SU-DHL-6 (cell line): ENCODE measurements around the gene ARSD.
"Not testable (repeated sequence)": the region's sequence is repeated elsewhere in the genome, so short reads cannot be mapped to it uniquely, and the experiment has no call there.

Source experiments
- H2AFZ ChIP-seq: fragments of 200-600 bp; sonication (generic); 2 replicates; pipeline ENCODE4 v1.6.1; 2014; ENCODE audit warnings: low read depth, mild to moderate bottlenecking, moderate library complexity, mixed read lengths, antibody characterized with exemption, low read length; ENCODE audit not compliant: severe bottlenecking
- H3F3A ChIP-seq: fragments of 200-600 bp; shearing (Covaris generic); 2 replicates; pipeline ENCODE4 v1.6.0; 2016; ENCODE audit warnings: antibody characterized with exemption, mild to moderate bottlenecking; ENCODE audit not compliant: insufficient read depth
- H3K27ac ChIP-seq: fragments of 200-600 bp; sonication (generic); 2 replicates; pipeline ENCODE4 v1.5.1; 2016; ENCODE audit warnings: low read depth, mild to moderate bottlenecking, low read length, moderate library complexity, mixed read lengths
- H3K27me3 ChIP-seq: fragments of 200-600 bp; sonication (generic), shearing (Covaris generic); 2 replicates; pipeline ENCODE4 v1.6.0; 2014; ENCODE audit warnings: mild to moderate bottlenecking, low read length
- H3K36me3 ChIP-seq: fragments of 200-600 bp; sonication (generic); 2 replicates; pipeline ENCODE4 v1.6.1; 2014; ENCODE audit warnings: mild to moderate bottlenecking, low read length, mixed read lengths
- H3K4me2 ChIP-seq: fragments of 300-600, 200-600 bp; shearing (Covaris generic), sonication (generic); 2 replicates; pipeline ENCODE4 v1.6.0; 2014; ENCODE audit warnings: low read length, low read depth, mild to moderate bottlenecking; ENCODE audit not compliant: poor library complexity, severe bottlenecking
- H3K4me3 ChIP-seq: fragments of 200-600 bp; sonication (generic); 2 replicates; pipeline ENCODE4 v1.5.1; 2014; ENCODE audit warnings: antibody characterized with exemption, low read length, mild to moderate bottlenecking, mixed read lengths; ENCODE audit not compliant: insufficient read depth, poor library complexity, severe bottlenecking
- H3K79me2 ChIP-seq: fragments of 200-600 bp; sonication (generic); 2 replicates; pipeline ENCODE4 v1.6.1; 2014; ENCODE audit warnings: mild to moderate bottlenecking, low read length, moderate library complexity; ENCODE audit not compliant: insufficient read depth
- H3K9ac ChIP-seq: fragments of 200-600 bp; sonication (generic); 2 replicates; pipeline ENCODE4 v1.7.0; 2014; ENCODE audit warnings: mild to moderate bottlenecking, low read length
- H3K9me2 ChIP-seq: fragments of 200-600 bp; sonication (generic); replicated peaks from 2 replicates; pipeline ENCODE4 v1.6.1; 2014; ENCODE audit warnings: low read length; ENCODE audit not compliant: insufficient read depth
- H3K9me3 ChIP-seq: fragments of 200-600 bp; sonication (generic); 2 replicates; pipeline ENCODE4 v1.6.1; 2014; ENCODE audit warnings: low read length, mixed read lengths; ENCODE audit not compliant: insufficient read depth
- H4K20me1 ChIP-seq: fragments of 200-600 bp; sonication (generic); 2 replicates; pipeline ENCODE4 v1.6.1; 2014; ENCODE audit warnings: low read depth, mild to moderate bottlenecking, antibody characterized with exemption, low read length, moderate library complexity, mixed read lengths
- CTCF ChIP-seq: fragments of 200-600 bp; sonication (generic); IDR thresholded peaks from one replicate; pipeline ENCODE4 v1.5.1; 2017; ENCODE audit warnings: antibody characterized with exemption, mild to moderate bottlenecking, low read length, moderate library complexity; ENCODE audit not compliant: insufficient read depth, poor library complexity, severe bottlenecking
- EZH2phosphoT487 ChIP-seq: fragments of 200-600 bp; sonication (generic), shearing (Covaris generic); conservative IDR thresholded peaks from 2 replicates; pipeline ENCODE4 v1.6.1; 2018; ENCODE audit warnings: mild to moderate bottlenecking, antibody characterized with exemption, low read length, moderate library complexity, mixed read lengths

ARSD gene

GRCh38 chrX:2928583-2929434 lies at the start of gene ARSD:
ARSD (minus strand) TSS chrX:2929339; CDS start chrX:2929275, 64 bp downstream.
- no peak for TF ChIP-seq EZH2phosphoT487
- Histone ChIP-seq H3K36me3 (no peaks in the 10 kb centered on the region), H3K9me3 (no peaks in the 10 kb centered on the region), H3K9ac (no peak within 1 kb of the TSS), H3K27ac (no peak within 1 kb of the TSS), H3K4me3 (no peak within 1 kb of the TSS), H2AFZ (no peak within 1 kb of the TSS), H3K4me2 (no peak within 1 kb of the TSS), H3K27me3 (no peaks in the 10 kb centered on the region), H3K79me2 (no peaks in the 10 kb centered on the region), H4K20me1 (no peaks in the 10 kb centered on the region), H3F3A (no peaks in the 10 kb centered on the region), H3K9me2 (no peaks in the 10 kb centered on the region)

GRCh38 chrX:2978639-2979038 lies 49.5 kb upstream of the ARSD start:
- not testable (repeated sequence) for H3F3A ChIP-seq, H3K27me3 ChIP-seq, H3K79me2 ChIP-seq, H3K9me3 ChIP-seq, H3K36me3 ChIP-seq, H3K4me2 ChIP-seq, H3K9me2 ChIP-seq, H3K27ac ChIP-seq, H3K9ac ChIP-seq, H4K20me1 ChIP-seq, H2AFZ ChIP-seq, H3K4me3 ChIP-seq

- H3K36me3 ChIP-seq = no peaks in the 10 kb centered on the region
- no peaks in the 10 kb centered on the region for H3F3A ChIP-seq
- H3K27ac ChIP-seq = no peak overlapping the region
- no peak overlapping the region for H3K4me3 ChIP-seq
- no peak overlapping the region for H3K9ac ChIP-seq
- no peaks in the 10 kb centered on the region for H3K27me3 ChIP-seq
- H3K4me2 ChIP-seq = no peak overlapping the region
- H3K79me2 ChIP-seq = no peaks in the 10 kb centered on the region
- TF ChIP-seq EZH2phosphoT487 (no peak), CTCF (no peak)
- H3K9me2 ChIP-seq = no peaks in the 10 kb centered on the region
- H3K9me3 ChIP-seq = no peaks in the 10 kb centered on the region
- H4K20me1 ChIP-seq = no peaks in the 10 kb centered on the region
- H2AFZ ChIP-seq = no peak overlapping the region
Observed at GRCh38 chrX:2974961-2975360, 45.8 kb upstream of the ARSD start.

GRCh38 chrX:2972391-2972790 lies 43.3 kb upstream of the ARSD start:
- Histone ChIP-seq H3K4me3 (no peak overlapping the region), H3K9ac (no peak overlapping the region), H4K20me1 (no peaks in the 10 kb centered on the region), H2AFZ (no peak overlapping the region), H3K27me3 (no peaks in the 10 kb centered on the region), H3K9me3 (no peaks in the 10 kb centered on the region), H3K79me2 (no peaks in the 10 kb centered on the region), H3K27ac (no peak overlapping the region), H3K36me3 (no peaks in the 10 kb centered on the region), H3K4me2 (no peak overlapping the region), H3K9me2 (no peaks in the 10 kb centered on the region), H3F3A (no peaks in the 10 kb centered on the region)
- no peak for TF ChIP-seq CTCF
- no peak for TF ChIP-seq EZH2phosphoT487
